NOMO-1 (cell line): Measurements from ENCODE around the gene ARL14.
"Not testable (repeated sequence)": the region's sequence is repeated elsewhere in the genome, so short reads cannot be mapped to it uniquely, and the experiment has no call there.

ENCODE experiments used
- DNase-seq, 2 experiments: peaks; one replicate each; lab custom pipeline; 2025; ENCODE audit not compliant: unreplicated experiment in 2 of 2; lab: John Stamatoyannopoulos, UW

Gene ARL14

GRCh38 chr3:160675566-160676124, 1.3 kb upstream of the ARL14 start:
- DNase-seq, result no peak

DNA sequence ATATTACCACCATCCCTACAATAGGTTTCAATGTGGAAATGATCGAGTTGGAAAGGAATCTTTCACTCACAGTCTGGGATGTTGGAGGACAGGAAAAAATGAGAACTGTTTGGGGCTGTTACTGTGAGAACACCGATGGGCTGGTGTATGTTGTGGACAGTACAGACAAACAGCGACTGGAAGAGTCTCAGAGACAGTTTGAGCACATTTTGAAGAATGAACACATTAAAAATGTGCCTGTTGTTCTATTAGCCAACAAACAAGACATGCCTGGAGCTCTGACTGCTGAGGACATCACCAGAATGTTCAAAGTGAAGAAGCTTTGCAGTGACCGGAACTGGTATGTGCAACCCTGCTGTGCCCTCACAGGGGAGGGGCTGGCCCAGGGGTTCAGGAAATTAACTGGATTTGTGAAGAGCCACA, 510 bp downstream of the ARL14 start:
- no peak for DNase-seq

GRCh38 chr3:160678292-160678842, 1.4 kb downstream of the ARL14 start:
- DNase-seq, result no peak

DNA sequence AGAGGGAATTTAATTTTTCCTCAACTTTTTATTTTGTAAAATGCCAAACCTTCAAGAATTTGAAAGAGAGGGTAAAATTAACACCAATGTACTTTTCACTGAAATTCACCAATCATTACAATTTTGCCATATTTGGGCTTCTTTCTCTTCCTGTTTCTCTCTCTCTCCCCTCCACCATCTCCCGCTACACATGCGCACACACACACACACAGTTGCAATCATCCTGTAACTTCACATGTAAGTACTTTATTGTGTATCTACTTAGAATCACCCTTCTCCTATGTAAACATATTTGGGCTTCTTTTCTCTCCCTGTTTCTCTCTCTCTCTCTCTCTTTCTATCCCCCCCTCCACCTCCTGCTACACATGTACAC, 7.4 kb downstream of the ARL14 start:
- no peak for DNase-seq

DNA sequence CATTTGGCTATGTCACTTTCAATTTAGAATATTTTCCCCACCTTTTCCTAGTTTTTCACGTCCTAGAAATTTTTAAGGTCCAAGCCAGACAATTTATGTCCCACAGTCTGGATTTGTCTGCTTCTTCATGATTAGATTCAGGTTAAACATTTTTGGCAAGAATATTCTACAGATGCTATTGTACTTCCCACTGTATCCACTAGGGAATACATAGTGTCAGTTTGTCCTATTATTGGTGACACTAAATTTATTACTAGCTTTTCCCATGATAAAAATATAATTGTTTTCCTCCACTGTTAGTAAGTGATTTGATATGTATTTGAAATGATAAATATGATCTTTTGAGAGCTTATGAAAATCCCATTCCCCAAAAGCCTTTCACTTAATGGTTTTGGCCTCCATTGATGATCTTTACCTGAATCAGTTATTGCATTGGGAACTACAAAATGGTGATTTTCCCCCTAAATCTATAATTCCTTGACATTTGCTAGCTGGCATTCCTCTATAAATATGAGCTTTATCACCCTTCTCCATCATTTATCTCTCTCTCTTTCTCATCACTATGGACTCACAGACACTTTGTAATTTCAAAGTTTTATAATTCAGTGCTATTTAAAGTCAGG, 8.3 kb downstream of the ARL14 start:
- no peak for DNase-seq

- DNase-seq, result peak in 1 of 2 experiments; percentile 30
These were observed 10.1 kb downstream of the ARL14 start for GRCh38 chr3:160686955-160687535.

DNA sequence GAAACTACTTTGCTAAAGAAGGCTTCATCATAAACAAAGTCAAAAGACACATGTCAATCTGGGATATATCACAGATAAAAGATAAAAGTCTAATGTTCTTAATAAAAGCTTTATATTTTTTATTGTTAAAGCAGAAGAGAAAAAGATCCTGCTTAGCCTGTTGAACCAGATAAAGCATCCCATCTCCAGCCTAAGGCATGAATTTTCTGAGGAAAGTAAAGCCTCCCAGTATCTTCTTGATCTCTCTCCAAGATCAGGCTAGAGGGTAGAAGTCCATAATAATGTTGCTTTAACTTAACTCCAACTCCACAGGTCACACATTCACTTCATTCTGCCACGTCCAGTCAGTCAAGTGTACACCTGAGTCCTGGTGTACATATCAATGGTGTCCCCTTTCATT, 14.2 kb downstream of the ARL14 start:
- no peak for DNase-seq

- DNase-seq, result no peak
These were observed 15.0 kb downstream of the ARL14 start for GRCh38 chr3:160691962-160692361.

DNA sequence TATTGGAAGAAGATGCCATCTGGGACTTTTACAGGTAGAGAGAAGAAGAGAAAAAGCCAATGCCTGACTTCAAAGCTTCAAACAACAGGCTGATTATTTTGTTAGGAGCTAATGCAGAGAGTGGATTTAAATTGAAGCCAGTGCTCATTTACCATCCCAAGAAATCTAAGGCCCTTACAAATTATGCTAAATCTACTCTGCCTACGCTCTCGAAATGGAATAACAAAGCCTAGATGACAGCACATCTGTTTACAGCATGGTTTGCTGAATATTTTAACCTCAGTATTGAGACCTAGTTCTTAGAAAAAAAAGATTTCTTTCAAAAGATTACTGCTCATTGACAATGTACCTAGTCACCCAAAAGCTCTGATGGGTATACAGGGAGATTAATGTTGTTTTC, 16.2 kb downstream of the ARL14 start:
- no peak for DNase-seq

GRCh38 chr3:160694345-160694744, 17.4 kb downstream of the ARL14 start:
- no peak for DNase-seq

DNA sequence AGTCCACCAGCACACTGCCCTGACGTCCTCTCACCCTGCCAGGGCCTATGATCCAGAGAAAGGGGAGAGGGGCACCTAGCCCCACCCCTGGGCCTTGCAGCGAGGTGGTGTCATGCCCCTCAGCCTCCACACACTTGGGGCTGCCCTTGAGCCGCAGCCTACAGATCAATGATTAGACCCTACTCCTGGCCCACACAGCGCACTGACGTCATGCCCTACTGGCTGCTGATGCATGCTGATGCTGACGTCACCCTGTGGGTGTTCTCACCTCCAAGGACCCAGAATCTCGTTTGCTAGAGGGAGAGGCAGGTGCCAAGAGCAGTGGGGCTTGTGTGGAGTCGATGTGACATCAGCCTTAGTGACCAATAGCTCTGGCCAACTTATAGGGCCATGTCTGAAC, 18.0 kb downstream of the ARL14 start:
- DNase-seq, result no peak

DNA sequence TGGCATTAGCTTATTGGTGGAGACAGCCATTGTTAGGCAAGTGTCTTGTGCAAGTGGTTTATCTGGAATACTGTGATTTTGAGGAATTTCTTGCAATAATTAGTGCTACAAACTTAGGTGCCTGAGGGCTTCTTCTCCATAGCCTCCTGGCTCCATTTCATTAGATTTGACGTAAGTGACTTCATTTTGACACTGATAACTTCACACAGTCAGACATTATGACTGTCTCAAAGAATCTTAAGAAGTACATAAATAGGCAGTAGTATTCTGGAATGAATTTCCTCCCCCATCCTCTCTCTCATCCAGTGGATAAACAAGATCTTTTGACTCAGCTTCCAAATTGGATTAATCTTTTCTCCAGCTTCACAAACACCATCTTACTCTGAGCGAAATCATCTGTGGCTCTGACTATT, 19.0 kb downstream of the ARL14 start:
- DNase-seq, result no peak

- peak; percentile 40 to 69 for DNase-seq
These were observed 20.8 kb downstream of the ARL14 start for GRCh38 chr3:160697637-160698380.

DNA sequence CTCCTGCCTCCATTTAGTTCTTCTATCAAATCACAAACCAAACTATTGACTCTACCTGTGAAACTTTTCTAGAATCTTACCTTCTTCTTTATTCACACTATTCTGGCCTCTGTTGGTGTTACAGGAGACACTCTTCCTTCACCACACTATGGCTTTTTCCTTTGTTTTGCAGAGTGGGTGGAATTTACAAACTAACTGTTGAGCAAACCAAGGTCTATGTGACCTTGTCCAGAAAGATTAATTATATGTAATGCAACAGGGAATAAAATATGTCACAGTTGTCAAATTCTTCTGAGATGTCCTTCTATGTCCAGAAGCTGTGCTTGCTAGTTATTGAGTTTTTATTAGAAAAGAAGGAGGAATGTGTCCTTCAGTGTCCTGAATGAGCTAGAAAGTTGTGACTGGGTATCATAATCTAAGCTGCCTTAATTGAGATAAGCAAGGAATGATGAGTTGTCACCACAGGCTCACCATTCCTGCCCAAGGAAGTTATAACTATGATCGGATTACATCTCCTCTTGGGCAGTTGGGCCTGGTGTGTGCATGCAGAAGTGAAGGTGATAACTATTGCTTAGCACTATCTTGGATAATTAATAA, 21.7 kb downstream of the ARL14 start:
- DNase-seq, result no peak

DNA sequence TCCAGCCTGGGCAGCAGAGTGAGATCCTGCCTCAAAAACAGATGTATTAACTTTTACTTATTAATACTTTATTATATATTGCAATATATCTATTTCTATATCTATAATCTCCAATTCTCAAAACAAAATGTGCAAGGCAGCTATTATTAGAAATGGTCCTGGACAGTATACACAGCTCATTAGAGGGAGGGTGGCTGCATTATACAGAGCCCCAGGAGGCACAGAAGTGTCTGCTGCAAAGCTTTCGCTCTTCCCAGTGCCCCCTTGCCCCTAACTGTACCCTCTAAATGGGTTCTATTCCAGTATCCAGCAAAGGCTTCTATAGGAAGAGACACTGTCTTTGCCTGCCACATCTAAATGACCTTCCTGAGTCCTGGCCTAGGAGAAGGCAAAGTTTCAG, 24.5 kb downstream of the ARL14 start:
- DNase-seq, result no peak

GRCh38 chr3:160702290-160702689, 25.3 kb downstream of the ARL14 start:
- DNase-seq, result no peak

GRCh38 chr3:160703974-160704373, 27.0 kb downstream of the ARL14 start:
- no peak for DNase-seq

DNA sequence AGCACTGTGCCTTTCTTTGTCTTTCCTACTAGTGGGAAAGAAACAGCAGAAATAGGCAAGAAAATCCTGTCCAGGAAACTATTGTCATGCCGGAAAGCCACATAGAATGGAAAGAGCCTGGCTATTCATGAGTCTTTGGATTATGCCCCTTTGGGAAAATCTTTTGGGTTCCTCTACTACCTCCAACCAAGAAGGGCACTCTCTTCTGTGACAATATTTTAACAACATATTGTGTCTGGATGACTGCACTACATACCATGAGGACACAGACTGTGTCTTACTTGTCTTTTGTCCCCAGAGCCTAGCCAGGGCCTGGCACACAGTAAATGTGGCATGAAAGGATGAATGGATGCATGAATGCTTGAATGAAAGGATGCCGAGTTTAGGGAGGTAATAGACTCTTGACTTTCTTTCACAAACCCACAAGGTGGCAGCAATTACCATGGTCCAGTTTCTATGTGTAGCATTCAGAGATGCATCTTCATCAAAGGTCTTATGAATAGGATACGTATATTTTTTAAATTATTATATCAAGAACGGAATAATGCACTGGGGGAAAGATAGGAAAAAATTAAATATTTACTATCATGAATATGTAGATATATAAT, 30.3 kb downstream of the ARL14 start:
- DNase-seq, result peak in 1 of 2 experiments; percentile 59

DNA sequence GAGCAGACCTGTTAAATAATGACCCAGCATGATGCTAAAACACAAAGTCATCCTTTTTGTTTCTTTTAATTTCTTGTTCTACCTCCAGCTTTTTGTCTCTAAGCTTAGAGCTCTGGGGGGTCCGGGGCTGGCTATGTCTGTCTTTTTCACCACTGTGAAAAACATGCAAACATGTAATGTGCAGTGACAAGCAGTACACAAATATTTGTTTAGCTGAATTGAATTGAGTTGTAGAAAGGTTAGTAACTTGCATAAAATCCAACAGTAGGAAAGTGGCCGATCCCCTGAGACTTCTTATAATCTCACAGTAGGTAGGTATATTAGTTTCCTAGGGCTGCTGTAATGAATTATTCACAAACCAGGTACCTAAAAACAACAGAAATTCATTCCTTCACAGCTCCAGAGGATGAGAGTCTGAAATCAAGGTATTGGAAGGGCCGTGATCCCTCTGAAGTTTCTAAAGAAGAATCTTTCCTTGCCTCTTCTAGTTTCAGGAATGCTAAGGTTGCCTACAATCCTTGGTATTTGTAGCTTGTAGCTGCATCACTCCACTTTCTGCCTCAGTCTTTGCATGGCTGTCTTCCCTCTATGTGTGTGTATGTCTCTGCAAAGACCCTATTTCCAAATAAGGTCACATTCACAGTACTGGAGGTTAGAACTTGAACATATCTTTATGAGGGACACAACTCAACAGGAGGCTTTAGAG, 32.7 kb downstream of the ARL14 start:
- no peak for DNase-seq

DNA sequence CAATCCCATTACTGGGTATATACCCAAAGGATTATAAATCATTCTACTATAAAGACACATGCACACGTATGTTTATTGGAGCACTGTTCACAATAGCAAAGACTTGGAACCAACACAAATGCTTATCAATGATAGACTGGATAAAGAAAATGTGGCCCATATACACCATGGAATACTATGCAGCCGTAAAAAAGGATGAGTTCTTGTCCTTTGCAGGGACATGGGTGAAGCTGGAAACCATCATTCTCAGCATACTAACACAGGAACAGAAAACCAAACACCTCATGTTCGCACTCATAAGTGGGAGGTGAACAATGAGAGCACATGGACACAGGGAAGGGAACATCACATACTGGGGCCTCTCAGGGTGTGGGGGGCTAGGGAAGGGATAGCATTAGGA, 36.2 kb downstream of the ARL14 start:
- DNase-seq, result not testable (repeated sequence)
